Naive thymus-derived CD4-positive, alpha-beta T cell (primary cell): Measurements from ENCODE around the gene SLC6A7. TPM values are rescaled to one million over a fixed set of nuclear protein-coding genes. Genes with fewer than 3 reads are reported as not detected.
A peak's percentile ranks its signal among the peaks of the same experiment; 100 is the strongest.
"Not testable (repeated sequence)": the region's sequence is repeated elsewhere in the genome, so short reads cannot be mapped to it uniquely, and the experiment has no call there.

Source experiments
- ATAC-seq: fragments of 150-1000 bp; cut with Tn5 transposase; 2 replicates; pipeline ENCODE4 v1.10.0; 2021; ENCODE audit warnings: mild to moderate bottlenecking, moderate library complexity
- CTCF ChIA-PET: fragments of 350-600 bp; sonication (Branson Sonifier 250); formaldehyde crosslinking; loops from one replicate; lab custom pipeline; 2021; ENCODE audit warnings: antibody characterized with exemption; lab: Charles Lee
- POLR2A ChIA-PET: fragments of 350-600 bp; sonication (Branson Sonifier 250); formaldehyde crosslinking; loops from one replicate; lab custom pipeline; 2021; ENCODE audit warnings: antibody characterized with exemption, inconsistent platforms; lab: Charles Lee
- DNase-seq, 9 donors: peaks; one replicate each; pipeline versions ENCODE4 v3.0.0 to v3.0.0-alpha.2; 2020 to 2022; ENCODE audit warnings: mixed read lengths in 1 of 9
- H3K27ac ChIP-seq: one replicate; pipeline ENCODE4 v1.7.0; 2013; ENCODE audit warnings: mild to moderate bottlenecking, low read depth, low read length, moderate library complexity
- H3K27me3 ChIP-seq, 2 donors: one replicate each; pipeline ENCODE4 v1.7.0; 2013; ENCODE audit warnings: low read length in 2 of 2, mild to moderate bottlenecking in 2 of 2, moderate library complexity in 2 of 2; ENCODE audit not compliant: control insufficient read depth in 2 of 2, insufficient read depth in 2 of 2
- H3K36me3 ChIP-seq, 3 experiments: 1 replicate in 2 of 3; 2 replicates in 1 of 3; pipeline ENCODE4 v1.7.0; 2013; ENCODE audit warnings: low read length in 3 of 3, mild to moderate bottlenecking in 3 of 3, moderate library complexity in 1 of 3; ENCODE audit not compliant: insufficient read depth in 3 of 3, control insufficient read depth in 2 of 3
- H3K4me1 ChIP-seq, 2 donors: one replicate each; pipeline ENCODE4 v1.7.0; 2013; ENCODE audit warnings: low read length in 2 of 2, mild to moderate bottlenecking in 2 of 2, moderate library complexity in 1 of 2; ENCODE audit not compliant: control insufficient read depth in 2 of 2, insufficient read depth in 2 of 2
- H3K4me3 ChIP-seq: 2 replicates; pipeline ENCODE4 v1.7.0; 2013; ENCODE audit warnings: mild to moderate bottlenecking, low read length
- H3K9me3 ChIP-seq, 3 experiments: 1 replicate in 2 of 3; 2 replicates in 1 of 3; pipeline ENCODE4 v1.7.0; 2013; ENCODE audit warnings: low read length in 3 of 3; ENCODE audit not compliant: control insufficient read depth in 2 of 3
- H3K27ac Mint-ChIP-seq, 9 donors: one replicate each; pipeline ENCODE4 v1.8.0; 2020 to 2022; ENCODE audit warnings: mixed read lengths in 9 of 9, mild to moderate bottlenecking in 8 of 9, moderate library complexity in 5 of 9, inconsistent platforms in 2 of 9
- H3K27me3 Mint-ChIP-seq, 5 donors: one replicate each; pipeline ENCODE4 v1.8.0; 2021 to 2022; ENCODE audit warnings: mixed read lengths in 5 of 5, mild to moderate bottlenecking in 1 of 5
- H3K36me3 Mint-ChIP-seq, 5 donors: one replicate each; pipeline ENCODE4 v1.8.0; 2020 to 2022; ENCODE audit warnings: mixed read lengths in 5 of 5, mild to moderate bottlenecking in 3 of 5, inconsistent platforms in 1 of 5
- H3K4me1 Mint-ChIP-seq, 7 donors: one replicate each; pipeline ENCODE4 v1.8.0; 2020 to 2022; ENCODE audit warnings: mixed read lengths in 7 of 7, mild to moderate bottlenecking in 3 of 7, inconsistent platforms in 1 of 7
- H3K4me3 Mint-ChIP-seq, 10 donors: one replicate each; pipeline ENCODE4 v1.8.0; 2020 to 2022; ENCODE audit warnings: mild to moderate bottlenecking in 10 of 10, mixed read lengths in 10 of 10, moderate library complexity in 6 of 10, inconsistent platforms in 2 of 10
- H3K9me3 Mint-ChIP-seq, 11 donors: one replicate each; pipeline ENCODE4 v1.8.0; 2020 to 2022; ENCODE audit warnings: mixed read lengths in 11 of 11, mild to moderate bottlenecking in 4 of 11, inconsistent platforms in 1 of 11, moderate library complexity in 1 of 11
- intact Hi-C, 2 donors: fragments of 100-400 bp; cut with micrococcal nuclease; formaldehyde crosslinking; loops; one replicate each; pipeline ENCODE4 v1.15.1; 2023
- polyA plus RNA-seq, 2 donors: library from polyadenylated mRNA; unstranded; fragments of 300-500 nt; fragmentation: Illumina TruSeq; gene quantifications; one replicate each; pipeline ENCODE4 v1.2.3, GENCODE V29; 2021
- total RNA-seq, 6 experiments: library from RNA in 5 of 6; stranded (reverse) in 5 of 6; gene quantifications; 1 replicate in 5 of 6; 2 replicates in 1 of 6; pipeline ENCODE4 v1.2.3 and lab custom pipeline; 2021 to 2026

The SLC6A7 gene
- total and polyA plus RNA-seq, 7 experiments from 2014 or later, result not detected

- no peaks in the 10 kb centered on the region for H3K27me3 Mint-ChIP-seq
- no peak for ATAC-seq
- Histone ChIP-seq H3K9me3 (no peaks in the 10 kb centered on the region), H3K4me3 (no peak overlapping the region), H3K36me3 (no peaks in the 10 kb centered on the region), H3K27ac (no peak overlapping the region), H3K27me3 (no peaks in the 10 kb centered on the region), H3K4me1 (no peaks in the 10 kb centered on the region)
- ChIA-PET POLR2A (no interaction called here), CTCF (no interaction called here)
- H3K4me3 Mint-ChIP-seq, result no peak overlapping the region
- intact Hi-C loops, result no loop called here
- no peak for DNase-seq
- no peaks in the 10 kb centered on the region for H3K36me3 Mint-ChIP-seq
- H3K27ac Mint-ChIP-seq, result no peak overlapping the region
- H3K4me1 Mint-ChIP-seq, result no peaks in the 10 kb centered on the region
- H3K9me3 Mint-ChIP-seq, result peaks cover 0 to 2% (median 0%) of the 10 kb centered on the region in 11 donors
Measured at GRCh38 chr5:150230842-150231241, 41.0 kb downstream of the SLC6A7 start.

- ATAC-seq, H3K27ac ChIP-seq, H3K36me3 ChIP-seq, CTCF ChIA-PET, H3K27me3 ChIP-seq, H3K27me3 Mint-ChIP-seq, H3K36me3 Mint-ChIP-seq, DNase-seq, intact Hi-C loops, H3K4me1 Mint-ChIP-seq, H3K9me3 Mint-ChIP-seq, H3K4me3 Mint-ChIP-seq, H3K4me3 ChIP-seq, H3K4me1 ChIP-seq, H3K27ac Mint-ChIP-seq, H3K9me3 ChIP-seq, POLR2A ChIA-PET: not testable (repeated sequence)
Measured at GRCh38 chr5:150233706-150234105, 43.8 kb downstream of the SLC6A7 start.

DNA sequence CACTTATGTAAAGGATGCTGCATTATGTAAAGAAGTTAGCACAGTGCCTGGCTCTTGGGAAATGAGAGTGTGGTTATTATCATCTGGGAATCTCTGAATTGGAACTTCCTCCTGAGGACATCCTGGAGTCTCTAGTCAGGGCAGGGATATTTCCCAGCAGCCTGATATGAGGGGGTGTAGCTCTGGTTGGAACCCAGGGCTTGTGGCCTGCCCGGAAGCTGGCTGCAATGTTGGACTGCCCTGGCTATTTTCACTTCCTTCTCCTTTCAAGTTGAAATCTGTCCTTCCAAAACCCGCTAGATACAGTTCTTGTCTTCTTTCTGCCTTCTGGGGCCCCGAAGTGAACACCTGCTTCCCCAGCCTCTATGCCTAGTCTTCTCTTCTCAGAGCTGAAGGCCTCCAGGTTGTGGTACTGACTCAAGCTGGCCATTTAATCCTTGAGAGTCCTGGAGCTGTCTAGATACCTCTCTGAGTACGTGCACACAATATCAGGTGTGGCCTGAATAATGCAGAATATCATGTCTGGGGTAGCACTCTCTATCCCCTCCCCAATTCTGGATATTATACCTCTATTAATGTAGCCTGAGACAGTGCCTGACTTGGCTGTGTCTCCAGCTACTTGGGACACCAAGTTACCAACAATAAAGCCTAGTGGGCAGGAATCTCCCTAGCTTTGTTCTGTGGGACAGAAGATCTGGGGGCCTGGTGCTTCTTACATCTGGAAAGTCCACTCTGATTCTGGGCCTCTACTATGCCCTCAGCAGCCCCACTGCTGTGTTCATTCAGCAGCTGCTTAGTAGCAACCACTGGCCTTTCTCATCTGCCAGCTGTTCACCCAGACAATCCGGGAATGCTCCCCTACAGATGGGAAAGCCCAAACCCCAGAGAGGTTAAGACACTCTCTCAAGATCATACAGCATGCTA lies 45.0 kb downstream of the SLC6A7 start:
- ATAC-seq (peak; percentile 53), DNase-seq (no peak)
- Mint-ChIP-seq H3K4me1 (no peaks in the 10 kb centered on the region), H3K27ac (no peak overlapping the region), H3K36me3 (no peaks in the 10 kb centered on the region), H3K4me3 (peak overlapping the region in 1 of 10 donors; percentile 3), H3K27me3 (no peaks in the 10 kb centered on the region), H3K9me3 (peaks cover 0 to 2% (median 0%) of the 10 kb centered on the region in 11 donors)
- CTCF ChIA-PET, result no interaction called here
- no peak overlapping the region for H3K27ac ChIP-seq
- no peaks in the 10 kb centered on the region for H3K27me3 ChIP-seq
- no peaks in the 10 kb centered on the region for H3K4me1 ChIP-seq
- intact Hi-C loops, result no loop called here
- no peaks in the 10 kb centered on the region for H3K9me3 ChIP-seq
- H3K4me3 ChIP-seq, result no peak overlapping the region
- POLR2A ChIA-PET, result no interaction called here
- no peaks in the 10 kb centered on the region for H3K36me3 ChIP-seq

DNA sequence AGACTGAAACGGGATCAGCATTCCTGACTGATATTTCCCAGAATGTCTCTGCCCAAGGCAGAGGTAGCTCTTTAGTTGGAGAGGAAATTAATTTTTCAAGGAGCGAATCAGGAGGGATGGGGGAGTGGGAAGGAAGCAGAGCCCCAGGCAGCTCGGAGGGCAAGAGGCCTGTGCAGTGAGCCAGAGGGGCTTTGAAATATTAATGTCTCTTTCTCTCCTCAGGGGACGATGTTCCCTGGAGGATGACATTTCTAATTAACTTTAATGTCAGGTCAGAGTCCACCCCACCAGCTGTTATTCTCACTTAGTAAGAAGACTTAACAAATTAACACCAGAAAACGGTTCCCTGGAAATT lies 45.6 kb downstream of the SLC6A7 start:
- intact Hi-C loops, result no loop called here
- no peaks in the 10 kb centered on the region for H3K9me3 ChIP-seq
- CTCF ChIA-PET, result no interaction called here
- H3K27ac Mint-ChIP-seq, result peak overlapping the region in 1 of 9 donors; percentile 22
- DNase-seq (no peak), ATAC-seq (no peak)
- H3K27ac ChIP-seq, result no peak overlapping the region
- H3K4me1 ChIP-seq, result no peaks in the 10 kb centered on the region
- POLR2A ChIA-PET, result no interaction called here
- H3K36me3 ChIP-seq, result no peaks in the 10 kb centered on the region
- H3K9me3 Mint-ChIP-seq, result peaks cover 0 to 2% (median 0%) of the 10 kb centered on the region in 11 donors
- no peak overlapping the region for H3K4me3 ChIP-seq
- no peaks in the 10 kb centered on the region for H3K36me3 Mint-ChIP-seq
- no peaks in the 10 kb centered on the region for H3K27me3 ChIP-seq
- no peaks in the 10 kb centered on the region for H3K27me3 Mint-ChIP-seq
- H3K4me3 Mint-ChIP-seq, result no peak overlapping the region
- H3K4me1 Mint-ChIP-seq, result no peaks in the 10 kb centered on the region

DNA sequence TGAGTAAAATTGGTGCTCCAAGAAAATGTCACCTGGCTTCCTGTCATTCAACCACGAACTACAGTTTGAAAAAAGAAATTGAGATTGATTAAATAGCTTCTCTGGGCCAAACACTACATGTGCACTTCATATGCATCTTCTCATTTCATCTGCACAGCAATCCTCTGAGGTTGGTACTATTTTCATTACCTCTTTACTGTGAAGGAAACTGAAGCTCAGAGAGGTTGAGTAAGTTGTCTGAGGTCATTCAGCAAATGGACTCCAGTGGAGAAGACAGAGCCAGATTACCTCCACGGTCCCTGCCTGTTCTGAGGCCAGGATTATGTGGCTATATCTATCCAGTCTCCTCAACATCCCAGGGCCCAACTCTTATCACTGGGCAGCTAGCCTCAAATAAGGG lies 46.5 kb downstream of the SLC6A7 start:
- no peak overlapping the region for H3K27ac Mint-ChIP-seq
- CTCF ChIA-PET, result no interaction called here
- POLR2A ChIA-PET, result no interaction called here

GRCh38 chr5:150236981-150237754 lies 47.3 kb downstream of the SLC6A7 start:
- Mint-ChIP-seq H3K36me3 (no peaks in the 10 kb centered on the region), H3K4me1 (peaks cover 0 to 3% (median 0%) of the 10 kb centered on the region in 7 donors), H3K9me3 (peaks cover 0 to 2% (median 0%) of the 10 kb centered on the region in 11 donors), H3K4me3 (no peak overlapping the region), H3K27me3 (no peaks in the 10 kb centered on the region), H3K27ac (no peak overlapping the region)
- no peak for ATAC-seq
- CTCF ChIA-PET, result no interaction called here
- intact Hi-C loops, result no loop called here
- Histone ChIP-seq H3K9me3 (no peaks in the 10 kb centered on the region), H3K27ac (no peak overlapping the region), H3K27me3 (no peaks in the 10 kb centered on the region), H3K36me3 (no peaks in the 10 kb centered on the region), H3K4me3 (no peak overlapping the region), H3K4me1 (no peaks in the 10 kb centered on the region)
- no peak for DNase-seq
- POLR2A ChIA-PET, result no interaction called here

More for the DNA sequence above, 46.5 kb downstream of the SLC6A7 start:
- H3K27ac ChIP-seq, result no peak overlapping the region
- ATAC-seq (no peak), DNase-seq (no peak)
- H3K4me3 ChIP-seq, result no peak overlapping the region
- Mint-ChIP-seq H3K36me3 (no peaks in the 10 kb centered on the region), H3K4me1 (no peaks in the 10 kb centered on the region), H3K27me3 (no peaks in the 10 kb centered on the region), H3K9me3 (peaks cover 0 to 2% (median 0%) of the 10 kb centered on the region in 11 donors), H3K4me3 (no peak overlapping the region)
- no peaks in the 10 kb centered on the region for H3K9me3 ChIP-seq
- intact Hi-C loops, result no loop called here
- H3K36me3 ChIP-seq, result no peaks in the 10 kb centered on the region
- H3K27me3 ChIP-seq, result no peaks in the 10 kb centered on the region
- no peaks in the 10 kb centered on the region for H3K4me1 ChIP-seq
